Measurements from ENCODE around the gene ABLIM1. TPM values are rescaled to one million over a fixed set of nuclear protein-coding genes. Genes with fewer than 3 reads are reported as not detected.

ABLIM1 gene
- total RNA-seq, 1 experiment from 2014 or later = 2.3 TPM

DNA sequence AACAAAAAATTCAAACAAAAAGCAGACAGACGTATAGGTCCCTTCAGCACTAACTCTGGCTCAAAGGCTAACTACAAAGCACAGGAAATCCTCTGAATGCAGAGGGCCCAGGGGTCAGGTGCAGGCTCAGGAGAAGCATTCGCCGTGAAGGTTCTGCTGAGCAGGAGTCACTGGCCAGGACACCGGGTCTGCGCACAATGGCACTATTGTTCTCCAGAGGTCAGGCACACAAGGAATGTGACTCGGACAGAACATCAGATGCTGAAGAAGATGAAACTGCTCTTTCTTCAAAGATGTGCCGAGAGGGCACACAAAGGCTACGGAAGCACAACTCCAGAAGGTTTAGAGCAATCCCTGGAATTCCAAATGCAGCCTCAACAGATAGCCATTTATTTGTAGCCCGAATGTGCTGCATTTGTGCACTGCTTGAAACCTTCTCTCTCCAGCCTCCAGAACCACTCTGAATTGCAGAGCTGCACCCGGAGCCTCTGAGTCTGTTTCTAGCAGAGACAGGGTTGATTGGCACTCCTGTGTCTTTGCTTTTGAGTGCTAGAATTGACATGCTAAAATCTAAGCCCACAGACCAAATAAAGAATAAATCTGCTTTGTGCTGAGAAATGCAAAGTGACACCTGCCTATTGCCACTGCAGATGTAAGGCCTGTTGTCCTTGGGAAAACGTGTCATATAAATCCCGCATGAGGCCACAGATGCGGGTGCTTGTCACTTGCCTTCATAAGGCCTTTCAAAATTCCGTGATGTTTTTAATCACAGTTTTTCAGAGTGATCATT is 168.4 kb downstream of the ABLIM1 start:
- peak; percentile 22 for DNase-seq (ENCODE audit: low spot score)

DNA sequence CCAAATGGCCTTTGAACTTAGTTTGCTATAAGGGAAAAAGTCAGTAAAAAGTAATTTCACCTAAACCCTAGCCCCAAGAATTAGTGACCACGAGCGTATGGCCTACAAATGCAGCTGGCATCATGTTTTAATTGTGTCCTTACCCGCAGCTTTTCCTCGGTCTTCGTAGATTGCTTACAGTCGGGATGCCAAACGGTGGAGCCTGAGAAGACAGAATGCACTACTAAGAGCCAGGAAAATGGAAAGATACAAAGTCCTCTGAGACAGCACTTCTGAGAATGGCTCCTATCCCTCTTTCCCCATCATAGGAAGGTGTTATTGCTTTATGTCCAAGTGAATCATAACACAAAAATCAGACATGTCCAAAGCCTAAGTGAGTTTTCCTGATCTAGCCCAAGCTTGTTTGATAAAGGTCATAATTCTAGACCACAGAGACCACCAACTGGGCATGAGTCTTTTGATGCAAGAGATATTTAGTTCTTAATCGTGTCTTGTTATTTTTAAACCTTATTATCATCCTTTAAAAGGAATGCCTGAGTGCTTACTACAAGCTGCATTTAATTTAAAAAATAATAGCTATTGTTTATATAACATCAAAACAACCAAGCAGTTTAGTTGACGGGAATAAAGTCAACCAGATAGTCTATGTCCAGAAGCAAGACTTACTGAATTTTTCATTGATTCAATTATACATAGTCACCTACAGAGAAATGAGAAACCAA is 170.1 kb downstream of the ABLIM1 start:
- peak; percentile 14 for DNase-seq (ENCODE audit: low spot score)

- peak; percentile 61 for DNase-seq (ENCODE audit: low spot score)
Measured at GRCh38 chr10:114486938-114487814, 170.9 kb downstream of the ABLIM1 start.

- DNase-seq (ENCODE audit: low spot score) = no peak
Measured at GRCh38 chr10:114485696-114486400, 172.2 kb downstream of the ABLIM1 start.

DNA sequence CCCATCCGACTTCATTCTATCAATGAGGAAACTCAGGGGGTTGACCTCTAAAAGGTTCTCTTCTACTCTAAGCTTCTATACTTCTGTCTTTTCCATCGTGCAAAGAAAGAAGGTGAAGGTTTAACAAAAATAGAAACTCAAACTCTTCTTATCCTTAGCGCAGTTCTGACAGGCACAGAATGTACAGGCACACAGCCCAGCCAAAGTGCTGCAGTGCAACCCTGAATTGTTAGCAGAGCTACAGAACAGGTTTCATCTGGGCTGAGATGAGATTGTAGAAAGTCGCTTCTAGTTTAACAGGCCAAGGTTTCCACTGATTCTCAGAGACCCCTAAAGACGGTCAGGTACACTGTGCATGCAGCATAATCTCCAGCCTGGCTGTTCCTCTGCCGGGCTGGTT is 174.5 kb downstream of the ABLIM1 start:
- no peak for DNase-seq (ENCODE audit: low spot score)

DNA sequence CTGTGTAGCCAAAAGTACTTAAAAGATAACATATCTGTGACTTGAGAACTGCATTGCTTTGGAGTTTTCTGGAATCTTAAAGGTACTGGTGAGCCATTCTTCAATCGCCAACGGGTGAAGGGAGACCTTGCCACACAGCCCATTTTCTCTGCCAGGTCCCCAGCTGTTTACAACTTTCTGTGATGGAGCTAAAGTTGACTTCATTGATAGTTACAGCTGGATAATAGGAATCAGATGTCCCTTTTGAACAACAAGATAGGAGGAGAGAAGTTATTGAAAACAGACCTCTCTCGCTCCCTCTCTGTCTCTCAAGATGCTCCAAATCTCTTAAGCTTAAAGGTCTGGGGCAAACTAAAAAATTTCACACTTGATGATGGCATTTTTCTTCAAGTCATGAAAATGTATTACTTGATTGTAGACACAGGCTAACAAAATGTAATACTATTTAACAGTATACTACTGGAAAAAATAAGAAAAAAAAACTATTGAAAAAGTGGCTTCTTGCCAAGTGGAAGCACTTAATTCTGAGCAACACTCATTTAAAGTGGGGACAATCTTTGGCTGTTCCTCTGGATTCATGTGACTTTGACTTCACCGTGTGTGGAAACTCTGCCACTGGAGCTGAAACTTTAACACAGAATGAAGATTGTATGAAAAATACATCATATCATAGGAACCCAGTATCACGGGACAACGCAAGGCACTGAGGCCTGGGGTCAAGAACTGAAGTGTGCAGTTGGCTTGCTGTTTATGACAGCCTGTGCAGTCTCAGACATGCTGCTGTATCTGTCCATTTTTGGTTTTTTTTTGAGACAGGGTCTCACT is 175.4 kb downstream of the ABLIM1 start:
- DNase-seq (ENCODE audit: low spot score) = no peak

DNA sequence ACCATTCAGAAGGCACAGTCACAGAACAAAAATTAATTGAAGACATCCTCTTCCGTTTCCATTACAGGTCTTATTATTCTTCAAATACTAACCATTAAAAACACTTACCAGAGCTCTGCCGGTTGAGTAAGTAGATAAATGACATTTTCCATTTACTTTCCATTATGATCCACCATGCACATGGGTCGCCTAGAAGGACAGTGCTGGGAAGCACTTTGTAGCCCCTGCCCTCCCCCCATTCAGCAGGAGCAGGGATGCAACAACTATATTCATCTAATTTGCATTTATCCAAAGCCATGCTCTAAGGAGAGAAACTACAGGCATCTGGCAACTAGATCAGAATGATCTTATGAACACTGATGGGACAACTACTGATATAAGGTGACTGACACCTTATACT is 177.0 kb downstream of the ABLIM1 start:
- no peak for DNase-seq (ENCODE audit: low spot score)

- no peak for DNase-seq (ENCODE audit: low spot score)
Measured at GRCh38 chr10:114479836-114480235, 178.2 kb downstream of the ABLIM1 start.

DNA sequence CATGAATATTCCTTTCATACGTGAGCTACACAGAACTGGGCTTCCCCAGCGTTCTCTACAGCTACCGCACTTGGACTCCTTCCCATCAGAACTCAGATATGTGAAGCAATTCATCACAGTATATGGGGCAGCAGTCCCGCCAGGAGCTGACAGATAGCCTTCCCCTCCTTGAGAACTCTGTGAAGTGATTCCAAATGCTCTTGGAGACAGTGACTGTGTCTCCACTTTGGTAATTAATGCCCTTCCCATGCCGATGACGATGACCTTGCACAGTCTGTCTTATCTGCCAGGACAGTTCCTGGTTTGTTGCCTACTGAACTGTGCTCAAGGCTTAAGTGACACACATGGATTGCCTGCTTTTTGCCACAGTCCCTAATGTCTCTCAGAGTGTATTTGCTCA is 178.8 kb downstream of the ABLIM1 start:
- peak; percentile 69 for DNase-seq (ENCODE audit: low spot score)

GRCh38 chr10:114478281-114478680 is 179.8 kb downstream of the ABLIM1 start:
- DNase-seq (ENCODE audit: low spot score) = no peak

DNA sequence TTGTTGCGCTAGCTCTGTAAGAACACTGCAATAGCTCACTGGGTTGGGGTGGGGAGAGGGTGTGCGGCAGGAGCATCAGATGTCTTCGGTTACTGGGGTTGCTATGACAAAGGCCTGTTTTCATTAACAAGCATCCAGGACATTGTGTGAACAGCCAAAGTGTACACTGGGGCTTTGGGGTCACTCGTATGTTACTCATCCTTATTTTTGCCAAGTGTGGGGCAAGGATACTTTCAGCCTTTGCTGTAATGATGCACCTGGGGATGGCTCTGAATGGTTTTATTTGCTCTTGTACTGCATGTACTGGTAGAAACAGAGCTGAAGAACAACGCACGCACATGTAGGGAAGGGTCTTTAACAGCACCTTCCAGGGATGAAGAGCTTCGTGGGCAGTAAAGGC is 180.8 kb downstream of the ABLIM1 start:
- DNase-seq (ENCODE audit: low spot score) = no peak

DNA sequence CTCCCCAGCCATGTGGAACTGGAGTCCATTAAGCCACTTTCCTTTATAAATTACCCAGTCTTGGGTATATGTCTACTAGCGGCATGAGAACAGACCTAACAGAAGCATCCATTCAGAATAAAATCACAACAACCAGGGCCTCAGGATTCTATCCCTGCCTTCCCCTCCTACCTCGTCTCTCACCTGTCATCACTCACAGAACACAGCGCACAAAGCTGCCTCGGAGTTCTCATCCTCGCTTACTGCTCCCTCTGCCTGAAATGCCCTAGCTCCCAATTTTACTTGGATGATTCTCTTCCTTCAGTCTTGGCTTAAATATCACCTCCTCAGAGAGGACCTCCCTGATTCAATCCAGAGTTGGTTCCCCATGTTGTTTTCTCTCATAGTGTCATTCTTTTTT is 183.1 kb downstream of the ABLIM1 start:
- DNase-seq (ENCODE audit: low spot score) = no peak

DNA sequence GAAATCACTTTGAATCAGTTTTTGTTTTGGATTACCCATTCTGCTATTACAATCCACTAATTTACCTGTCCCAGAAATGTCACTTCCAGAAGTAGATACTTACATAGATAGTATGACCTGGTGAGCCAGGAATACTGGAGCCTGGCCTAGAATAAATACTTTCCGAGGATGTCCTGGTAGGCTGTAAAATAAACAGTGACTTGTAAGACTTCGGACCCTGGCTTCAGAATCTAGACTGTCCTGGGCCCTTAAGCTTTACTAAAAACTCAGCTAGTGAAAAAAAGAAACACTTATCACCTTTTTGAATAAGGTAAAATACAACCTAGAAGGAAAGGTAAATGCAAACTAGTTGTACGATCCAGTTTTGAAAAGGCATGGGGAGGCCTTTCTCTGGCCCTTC is 184.3 kb downstream of the ABLIM1 start:
- no peak for DNase-seq (ENCODE audit: low spot score)

- no peak for DNase-seq (ENCODE audit: low spot score)
Measured at GRCh38 chr10:114472877-114473253, 185.2 kb downstream of the ABLIM1 start.

DNA sequence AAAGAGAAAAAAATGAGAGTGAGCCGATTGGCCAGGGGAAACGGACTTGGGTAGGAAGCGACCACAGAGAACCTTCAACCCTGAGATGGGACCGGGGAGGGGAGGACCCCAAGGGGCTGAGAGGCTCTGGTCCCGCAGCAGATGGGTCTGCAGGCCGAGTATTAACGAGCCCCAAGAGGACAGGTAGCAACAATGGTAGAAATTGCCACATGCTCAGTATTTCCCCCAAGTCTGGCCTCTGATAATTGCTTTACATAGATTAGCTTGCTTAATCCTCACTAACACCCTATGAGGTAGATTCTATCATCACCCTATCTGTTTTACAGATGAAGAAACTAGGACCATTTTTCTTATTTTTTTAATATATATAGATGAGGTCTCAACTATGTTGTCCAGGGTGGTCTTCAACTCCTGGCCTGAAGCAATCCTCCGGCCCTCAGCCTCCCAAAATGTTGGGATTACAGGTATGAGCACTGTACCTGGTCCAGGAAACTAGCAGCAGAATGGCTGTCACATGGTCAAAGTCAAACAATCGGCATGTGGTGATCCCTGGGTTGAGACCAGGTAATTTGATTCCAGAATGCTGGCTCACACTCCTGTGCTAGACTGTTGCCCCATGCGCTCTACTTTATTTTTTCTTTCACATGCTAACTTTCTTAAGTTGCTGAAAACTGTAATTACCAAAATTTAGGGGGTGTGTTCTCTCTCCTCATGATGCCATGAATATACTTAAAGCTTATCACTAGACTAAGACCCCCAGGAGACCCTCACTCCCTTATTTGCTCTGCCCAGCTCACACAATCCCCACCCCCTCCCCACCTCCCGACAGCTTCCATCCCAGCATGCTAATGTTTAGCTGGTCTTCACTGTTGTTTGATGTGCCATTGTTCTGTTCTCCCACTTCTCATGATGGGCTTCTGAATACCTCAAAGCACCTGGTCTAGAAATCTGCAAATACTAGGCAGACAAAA is 185.9 kb downstream of the ABLIM1 start:
- no peak for DNase-seq (ENCODE audit: low spot score)

DNA sequence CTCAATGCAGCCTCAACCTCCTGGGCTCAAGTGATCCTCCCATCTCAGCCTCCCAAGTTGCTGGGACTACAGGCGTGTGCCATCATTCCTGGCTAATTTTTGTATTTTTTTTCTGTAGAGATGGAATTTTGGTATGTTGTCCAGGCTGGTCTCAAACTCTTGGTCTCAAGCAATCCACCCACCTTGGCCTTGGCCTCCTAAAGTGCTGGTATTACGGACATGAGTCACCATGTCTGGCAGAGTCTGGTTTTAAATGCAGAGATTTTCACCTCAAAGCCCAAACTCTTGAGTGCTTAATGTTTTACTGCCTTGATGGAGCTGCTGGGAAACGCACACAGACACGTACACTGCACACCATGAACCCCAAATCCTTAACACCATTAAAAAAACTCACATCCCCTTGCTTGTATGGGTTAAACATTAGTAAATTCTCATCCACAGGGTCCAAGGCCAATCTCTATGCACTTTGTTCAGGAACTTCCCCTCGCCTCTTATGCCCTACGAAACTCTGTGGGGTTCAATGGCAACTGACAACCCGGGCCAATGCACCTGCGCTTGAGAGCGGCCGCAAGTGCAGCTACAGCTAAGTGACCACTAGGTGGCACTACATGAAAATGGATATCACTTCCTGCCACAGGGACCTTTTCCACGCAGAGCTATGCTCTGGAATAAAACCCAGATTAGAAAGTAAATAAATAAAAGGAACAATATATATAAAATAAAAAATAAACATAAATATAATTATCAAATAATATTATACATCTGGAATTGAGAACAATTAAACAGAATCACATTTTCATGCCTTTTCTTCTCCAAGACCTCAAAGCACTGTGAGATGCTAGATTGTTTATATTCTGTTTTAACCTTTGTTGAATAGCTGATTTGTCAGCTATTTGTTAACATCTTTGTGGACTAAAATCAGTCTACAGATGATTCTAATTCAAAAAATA is 186.8 kb downstream of the ABLIM1 start:
- peak; percentile 65 for DNase-seq (ENCODE audit: low spot score)

GRCh38 chr10:114470361-114470760 is 187.7 kb downstream of the ABLIM1 start:
- no peak for DNase-seq (ENCODE audit: low spot score)

DNA sequence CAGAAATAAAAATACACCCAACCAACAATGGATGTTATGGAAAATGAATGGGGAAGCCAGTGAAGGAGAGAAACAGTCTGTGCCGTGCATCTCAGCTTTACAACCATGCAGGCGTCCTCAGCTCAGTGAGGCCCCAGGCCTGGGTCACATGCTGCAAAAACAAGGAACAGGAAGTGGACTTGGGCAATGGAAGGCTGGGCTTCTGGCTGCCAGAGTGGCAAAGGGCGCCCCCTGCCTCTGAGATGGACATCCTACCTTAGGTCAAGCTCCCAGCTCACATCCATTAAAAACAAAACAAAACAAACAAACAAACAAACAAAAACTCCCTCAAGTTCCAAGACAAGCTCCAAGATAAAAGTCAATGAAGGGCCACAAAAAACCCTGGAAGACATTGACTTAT is 199.1 kb downstream of the ABLIM1 start:
- peak; percentile 49 for DNase-seq (ENCODE audit: low spot score)
